Neuronal stem cell (in vitro differentiated cells): ENCODE results near the gene PRR29.

Source experiments
- DNase-seq: peaks from one replicate; pipeline ENCODE4 v3.0.0-alpha.2; 2013; ENCODE audit warnings: low spot score
- H2AFZ ChIP-seq: one replicate; pipeline ENCODE4 v1.6.1; 2013; ENCODE audit warnings: mild to moderate bottlenecking, low read length, inconsistent platforms
- H2AK5ac ChIP-seq: 2 replicates; pipeline ENCODE4 v1.6.1; 2013; ENCODE audit warnings: low read depth, mild to moderate bottlenecking, inconsistent platforms, low read length, moderate library complexity, mixed read lengths
- H2BK120ac ChIP-seq: 2 replicates; pipeline ENCODE4 v1.6.1; 2013; ENCODE audit warnings: low read depth, mild to moderate bottlenecking, inconsistent platforms, low read length, moderate library complexity, mixed read lengths
- H2BK12ac ChIP-seq: one replicate; pipeline ENCODE4 v1.6.1; 2013; ENCODE audit warnings: low read length, inconsistent platforms
- H2BK15ac ChIP-seq: 2 replicates; pipeline ENCODE4 v1.6.1; 2013; ENCODE audit warnings: mild to moderate bottlenecking, low read length, inconsistent platforms, mixed read lengths
- H2BK5ac ChIP-seq: one replicate; pipeline ENCODE4 v1.6.1; 2013; ENCODE audit warnings: inconsistent platforms, mild to moderate bottlenecking, low read length, moderate library complexity
- H3K14ac ChIP-seq: one replicate; pipeline ENCODE4 v1.6.1; 2013; ENCODE audit warnings: low read length, inconsistent platforms
- H3K18ac ChIP-seq: 2 replicates; pipeline ENCODE4 v1.6.1; 2013; ENCODE audit warnings: low read length, inconsistent platforms
- H3K23ac ChIP-seq: 2 replicates; pipeline ENCODE4 v1.6.1; 2013; ENCODE audit warnings: low read depth, mild to moderate bottlenecking, mixed read lengths, low read length, inconsistent platforms; ENCODE audit not compliant: poor library complexity
- H3K27ac ChIP-seq: replicated peaks from 3 replicates; pipeline ENCODE4 v1.5.1; 2013; ENCODE audit warnings: low read length, inconsistent platforms
- H3K27me3 ChIP-seq, 3 experiments: 2 replicates each; pipeline ENCODE4 v1.6.1; 2013; ENCODE audit warnings: low read length in 3 of 3, mild to moderate bottlenecking in 2 of 3, inconsistent platforms in 1 of 3, low read depth in 1 of 3, mixed read lengths in 1 of 3, moderate library complexity in 1 of 3; ENCODE audit not compliant: control insufficient read depth in 3 of 3, insufficient read depth in 3 of 3
- H3K36me3 ChIP-seq, 2 donors: replicated peaks in 1 of 2; 2 replicates each; pipeline ENCODE4 v1.6.1; 2013; ENCODE audit warnings: low read length in 2 of 2; ENCODE audit not compliant: control insufficient read depth in 2 of 2, insufficient read depth in 2 of 2
- H3K4ac ChIP-seq: 2 replicates; pipeline ENCODE4 v1.6.1; 2013; ENCODE audit warnings: inconsistent platforms, mild to moderate bottlenecking, low read length, moderate library complexity
- H3K4me1 ChIP-seq, 2 donors: 1 replicate in 1 of 2; 2 replicates in 1 of 2; pipeline ENCODE4 v1.6.1; 2013; ENCODE audit warnings: low read length in 2 of 2, low read depth in 1 of 2; ENCODE audit not compliant: control insufficient read depth in 2 of 2, insufficient read depth in 1 of 2
- H3K4me2 ChIP-seq: one replicate; pipeline ENCODE4 v1.6.1; 2013; ENCODE audit warnings: mild to moderate bottlenecking, low read length, inconsistent platforms; ENCODE audit not compliant: insufficient read depth, poor library complexity, severe bottlenecking
- H3K4me3 ChIP-seq, 2 donors: 2 replicates each; pipeline ENCODE4 v1.5.1; 2013; ENCODE audit warnings: low read length in 2 of 2, mild to moderate bottlenecking in 2 of 2, inconsistent platforms in 1 of 2, moderate library complexity in 1 of 2
- H3K79me1 ChIP-seq: one replicate; pipeline ENCODE4 v1.6.1; 2013; ENCODE audit warnings: low read depth, mild to moderate bottlenecking, inconsistent platforms, low read length, moderate library complexity
- H3K9ac ChIP-seq: one replicate; pipeline ENCODE4 v1.6.1; 2013; ENCODE audit warnings: mild to moderate bottlenecking, low read depth, low read length, inconsistent platforms; ENCODE audit not compliant: poor library complexity
- H3K9me3 ChIP-seq, 2 donors: replicated peaks in 1 of 2; 2 replicates each; pipeline versions ENCODE3 to v1.6.1; 2013; ENCODE audit warnings: low read length in 2 of 2, mild to moderate bottlenecking in 2 of 2, inconsistent platforms in 1 of 2, low read depth in 1 of 2, mixed read lengths in 1 of 2, moderate library complexity in 1 of 2; ENCODE audit not compliant: control insufficient read depth in 2 of 2, insufficient read depth in 1 of 2
- H4K8ac ChIP-seq: one replicate; pipeline ENCODE4 v1.6.1; 2013; ENCODE audit warnings: low read depth, mild to moderate bottlenecking, inconsistent platforms, low read length, moderate library complexity
- H4K91ac ChIP-seq: one replicate; pipeline ENCODE4 v1.6.1; 2013; ENCODE audit warnings: low read length, low read depth, mild to moderate bottlenecking, inconsistent platforms; ENCODE audit not compliant: poor library complexity
- WGBS, 2 donors: extraction: QIAGEN DNeasy Blood & Tissue Kit; methylation state at CpG; one replicate each; pipeline ENCODE4 v1.1.7; 2013; ENCODE audit warnings: missing lambda C conversion rate in 2 of 2, mixed read lengths in 1 of 2; ENCODE audit not compliant: insufficient read length in 2 of 2, insufficient replicate concordance in 1 of 2; ENCODE audit errors: extremely low coverage in 2 of 2; 5-methylcytosine and 5-hydroxymethylcytosine counted together

Gene PRR29

DNA sequence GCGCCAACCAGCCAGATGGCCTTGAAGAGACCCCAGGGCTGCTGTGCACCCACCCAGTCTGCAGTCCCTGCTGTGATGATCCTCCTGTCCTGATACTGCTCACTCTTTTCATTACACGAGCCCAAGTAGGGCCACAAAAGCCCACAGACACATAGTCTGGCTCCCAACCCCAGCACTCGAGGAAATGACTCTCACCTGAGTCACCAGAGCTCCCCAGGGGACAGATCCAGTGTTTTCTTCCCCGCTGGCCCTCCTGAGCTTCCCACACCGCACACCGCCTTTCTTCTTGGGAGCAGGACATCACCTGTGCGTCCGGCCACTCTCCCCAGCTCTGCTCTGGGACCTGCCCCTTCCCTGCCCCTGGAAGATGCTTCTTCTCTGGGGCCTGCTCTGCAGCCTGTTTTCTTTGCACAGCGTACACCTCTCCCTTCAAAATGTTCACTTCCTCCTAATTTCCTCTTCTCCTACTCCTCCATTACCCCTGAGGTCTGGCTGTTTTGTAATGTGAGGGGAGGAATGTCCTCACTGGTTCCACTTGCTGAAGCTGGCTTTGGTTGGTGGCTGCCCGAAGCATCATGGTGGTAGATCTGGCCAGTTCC lies 23.5 kb upstream of the PRR29 start:
- peaks cover 0 to 1% of the 10 kb centered on the region in 2 donors for H3K36me3 ChIP-seq
- no peak overlapping the region for H4K91ac ChIP-seq
- H2AK5ac ChIP-seq: no peak overlapping the region
- H2AFZ ChIP-seq: no peak overlapping the region
- H3K79me1 ChIP-seq: peaks cover 2% of the 10 kb centered on the region
- H2BK12ac ChIP-seq: no peak overlapping the region
- H2BK15ac ChIP-seq: no peak overlapping the region
- peaks cover 0 to 28% (median 0%) of the 10 kb centered on the region in 3 experiments for H3K27me3 ChIP-seq
- no CpG with 5 or more reads among the region's 10 CpGs for WGBS, 2 donors
- no peak overlapping the region for H3K9ac ChIP-seq
- H3K9me3 ChIP-seq: peaks cover 0 to 2% of the 10 kb centered on the region in 2 donors
- no peak overlapping the region for H2BK5ac ChIP-seq
- H3K4me3 ChIP-seq: no peak overlapping the region
- H4K8ac ChIP-seq: no peak overlapping the region
- H3K4ac ChIP-seq: no peak overlapping the region
- no peak overlapping the region for H3K14ac ChIP-seq
- no peak overlapping the region for H3K23ac ChIP-seq
- H3K27ac ChIP-seq: no peak overlapping the region
- no peak overlapping the region for H3K18ac ChIP-seq
- H2BK120ac ChIP-seq: no peak overlapping the region
- peaks cover 0 to 2% of the 10 kb centered on the region in 2 donors for H3K4me1 ChIP-seq
- no peak overlapping the region for H3K4me2 ChIP-seq
- no peak for DNase-seq

DNA sequence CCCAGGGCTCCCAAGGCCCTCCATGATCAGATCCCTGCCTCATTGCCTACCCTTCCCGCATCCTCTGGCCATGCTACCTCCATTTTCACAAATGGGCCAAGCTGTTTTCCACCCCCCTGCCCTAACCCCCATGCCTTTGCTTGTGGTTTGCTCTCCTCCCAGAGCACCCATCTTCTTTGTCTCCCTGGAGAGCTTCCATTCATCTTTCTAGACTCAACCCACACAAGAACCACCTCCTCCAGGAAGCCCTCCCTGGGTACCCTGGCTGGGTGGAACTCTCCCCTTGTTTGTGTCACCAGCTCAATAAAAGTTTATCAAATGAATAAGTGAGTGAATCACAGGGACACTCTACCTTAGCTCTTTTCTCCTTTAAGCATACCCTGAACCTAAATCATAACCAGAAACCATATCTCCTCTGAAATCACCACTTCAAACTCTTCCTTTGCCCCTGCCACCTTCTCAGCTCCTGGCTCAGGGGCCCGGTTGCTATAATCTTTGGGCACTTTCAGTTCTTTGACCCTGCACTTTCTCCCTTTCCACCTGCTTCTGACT lies 22.5 kb upstream of the PRR29 start:
- peaks cover 0 to 1% of the 10 kb centered on the region in 2 donors for H3K36me3 ChIP-seq
- no peak overlapping the region for H3K14ac ChIP-seq
- no peak overlapping the region for H2BK120ac ChIP-seq
- no peak overlapping the region for H3K4ac ChIP-seq
- peaks cover 2% of the 10 kb centered on the region for H3K79me1 ChIP-seq
- H3K4me3 ChIP-seq: no peak overlapping the region
- no peak overlapping the region for H4K91ac ChIP-seq
- H4K8ac ChIP-seq: no peak overlapping the region
- no peak overlapping the region for H2AK5ac ChIP-seq
- no peak overlapping the region for H3K9ac ChIP-seq
- DNase-seq: no peak
- H3K27me3 ChIP-seq: peaks cover 0 to 28% (median 0%) of the 10 kb centered on the region in 3 experiments
- H3K4me2 ChIP-seq: no peak overlapping the region
- no peak overlapping the region for H3K18ac ChIP-seq
- H3K23ac ChIP-seq: no peak overlapping the region
- no peak overlapping the region for H3K27ac ChIP-seq
- H2AFZ ChIP-seq: no peak overlapping the region
- H3K9me3 ChIP-seq: peaks cover 0 to 2% of the 10 kb centered on the region in 2 donors
- H3K4me1 ChIP-seq: peaks cover 0 to 2% of the 10 kb centered on the region in 2 donors
- H2BK5ac ChIP-seq: no peak overlapping the region
- no CpG with 5 or more reads among the region's 2 CpGs for WGBS, 2 donors
- no peak overlapping the region for H2BK12ac ChIP-seq
- peak overlapping the region; percentile 3 for H2BK15ac ChIP-seq

DNA sequence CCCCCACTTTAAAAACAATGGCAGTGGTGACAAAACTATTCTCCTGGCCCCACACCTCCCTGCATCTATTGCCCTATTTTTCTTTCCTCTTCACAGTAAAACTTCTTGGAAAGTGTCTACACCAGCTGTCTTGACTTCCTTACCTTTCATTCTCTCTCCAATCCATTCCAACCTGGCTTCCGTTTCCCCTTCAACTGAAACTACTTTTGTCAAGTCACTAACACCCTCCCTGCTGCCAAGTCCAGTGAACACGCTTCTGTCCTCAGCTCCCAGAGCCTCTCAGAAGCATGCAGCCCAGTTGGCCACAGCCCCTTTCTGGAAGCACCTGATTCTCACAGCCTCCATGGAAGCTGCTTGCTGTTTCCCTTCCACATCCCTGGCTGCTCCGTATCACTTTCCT lies 21.4 kb upstream of the PRR29 start:
- no peak overlapping the region for H2BK12ac ChIP-seq
- H2BK5ac ChIP-seq: no peak overlapping the region
- DNase-seq: no peak
- no peak overlapping the region for H3K4me2 ChIP-seq
- H2BK15ac ChIP-seq: no peak overlapping the region
- H3K27ac ChIP-seq: no peak overlapping the region
- H2AFZ ChIP-seq: no peak overlapping the region
- H3K18ac ChIP-seq: peak overlapping the region; percentile 52
- H2BK120ac ChIP-seq: no peak overlapping the region
- H3K23ac ChIP-seq: no peak overlapping the region
- H4K8ac ChIP-seq: no peak overlapping the region
- peaks cover 2% of the 10 kb centered on the region for H3K79me1 ChIP-seq
- WGBS, 2 donors: no CpG with 5 or more reads among the region's 3 CpGs
- H3K27me3 ChIP-seq: peaks cover 0 to 28% (median 0%) of the 10 kb centered on the region in 3 experiments
- H3K14ac ChIP-seq: no peak overlapping the region
- peaks cover 0 to 2% of the 10 kb centered on the region in 2 donors for H3K4me1 ChIP-seq
- no peak overlapping the region for H3K4ac ChIP-seq
- H3K36me3 ChIP-seq: peaks cover 0 to 1% of the 10 kb centered on the region in 2 donors
- no peak overlapping the region for H3K9ac ChIP-seq
- no peak overlapping the region for H4K91ac ChIP-seq
- H3K9me3 ChIP-seq: peaks cover 1 to 2% of the 10 kb centered on the region in 2 donors
- H3K4me3 ChIP-seq: no peak overlapping the region
- H2AK5ac ChIP-seq: no peak overlapping the region

DNA sequence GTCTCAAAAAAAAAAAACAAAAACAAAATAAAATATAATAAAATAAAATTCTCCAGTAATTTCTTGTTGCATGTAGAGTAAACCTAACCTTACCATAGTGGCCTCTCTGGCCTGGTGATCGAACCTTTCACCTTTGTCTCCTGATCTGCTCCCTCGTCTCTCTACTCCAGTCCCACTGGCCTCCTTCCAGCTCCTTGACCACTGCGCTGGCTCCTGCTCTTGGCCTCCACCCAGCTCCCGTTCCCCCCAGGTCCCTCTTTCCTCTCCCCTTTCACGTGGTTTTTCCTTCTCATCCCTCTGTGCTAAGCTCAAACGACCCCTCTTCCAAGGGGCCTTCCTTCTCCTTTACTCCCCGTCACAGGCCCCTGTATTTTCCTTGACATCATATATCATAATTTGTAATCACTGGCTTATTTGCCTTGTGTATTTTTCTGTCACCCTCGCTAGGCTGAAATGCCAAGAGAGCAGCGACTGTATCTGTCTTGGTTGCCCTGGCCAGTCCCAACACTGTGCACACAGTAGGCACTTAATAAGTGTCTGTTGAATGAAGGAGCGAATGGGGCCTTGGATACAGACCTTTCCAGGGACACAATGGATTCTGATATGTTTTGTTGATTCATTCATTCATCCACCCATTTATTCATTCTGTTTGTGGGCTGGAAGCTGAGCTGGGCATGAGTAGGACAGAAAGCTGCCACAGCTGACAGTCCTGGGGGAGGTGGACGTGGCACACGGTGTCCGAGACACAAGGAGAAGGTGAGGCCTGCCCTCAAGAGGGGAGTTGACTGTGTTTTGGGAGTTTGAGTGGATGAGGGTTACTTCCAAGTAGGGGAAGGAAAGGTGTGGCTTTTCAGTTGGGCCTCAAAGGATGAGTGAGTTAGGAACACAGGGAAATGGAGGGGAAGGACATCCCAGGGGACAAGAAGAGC lies 19.6 kb upstream of the PRR29 start:
- Histone ChIP-seq H2AK5ac (peak overlapping the region; percentile 43), H3K4ac (no peak overlapping the region), H3K23ac (peak overlapping the region; percentile 76), H3K27me3 (peaks cover 0 to 28% (median 0%) of the 10 kb centered on the region in 3 experiments), H4K91ac (no peak overlapping the region), H2BK15ac (no peak overlapping the region), H3K27ac (no peak overlapping the region), H3K79me1 (no peaks in the 10 kb centered on the region), H3K36me3 (no peaks in the 10 kb centered on the region), H3K18ac (no peak overlapping the region), H3K9ac (no peak overlapping the region), H3K4me1 (peaks cover 0 to 2% of the 10 kb centered on the region in 2 donors), H2BK120ac (no peak overlapping the region), H4K8ac (no peak overlapping the region), H3K4me3 (no peak overlapping the region), H2AFZ (no peak overlapping the region), H3K9me3 (peaks cover 3 to 5% of the 10 kb centered on the region in 2 donors), H3K4me2 (no peak overlapping the region), H2BK12ac (no peak overlapping the region), H3K14ac (no peak overlapping the region), H2BK5ac (no peak overlapping the region)
- no peak for DNase-seq
- no CpG with 5 or more reads among the region's 13 CpGs for WGBS, 2 donors
